MV-4-11 (cell line): ENCODE measurements around the gene SLC25A13.
"Not testable (repeated sequence)": the region's sequence is repeated elsewhere in the genome, so short reads cannot be mapped to it uniquely, and the experiment has no call there.

Experiments used
- DNase-seq: peaks from one replicate; lab custom pipeline; 2025; lab: John Stamatoyannopoulos, UW

SLC25A13 gene

GRCh38 chr7:96299496-96299895 is 22.4 kb downstream of the SLC25A13 start:
- DNase-seq: no peak

- no peak for DNase-seq
Measured at GRCh38 chr7:96297876-96298275, 24.0 kb downstream of the SLC25A13 start.

GRCh38 chr7:96297446-96297845 is 24.5 kb downstream of the SLC25A13 start:
- not testable (repeated sequence) for DNase-seq

- DNase-seq: not testable (repeated sequence)
Measured at GRCh38 chr7:96293911-96294310, 28.0 kb downstream of the SLC25A13 start.

GRCh38 chr7:96287559-96287958 is 34.3 kb downstream of the SLC25A13 start:
- DNase-seq: no peak

- peak; percentile 50 for DNase-seq
Measured at GRCh38 chr7:96287132-96287531, 34.8 kb downstream of the SLC25A13 start.

- peak; percentile 42 for DNase-seq
Measured at GRCh38 chr7:96285579-96285978, 36.3 kb downstream of the SLC25A13 start.

- no peak for DNase-seq
Measured at GRCh38 chr7:96284835-96285234, 37.1 kb downstream of the SLC25A13 start.

- DNase-seq: no peak
Measured at GRCh38 chr7:96284240-96284639, 37.7 kb downstream of the SLC25A13 start.

GRCh38 chr7:96282835-96283234 is 39.1 kb downstream of the SLC25A13 start:
- no peak for DNase-seq

- DNase-seq: no peak
Measured at GRCh38 chr7:96277921-96278320, 44.0 kb downstream of the SLC25A13 start.

- no peak for DNase-seq
Measured at GRCh38 chr7:96276019-96276418, 45.9 kb downstream of the SLC25A13 start.

- DNase-seq: no peak
Measured at GRCh38 chr7:96273716-96274115, 48.2 kb downstream of the SLC25A13 start.

- DNase-seq: no peak
Measured at GRCh38 chr7:96269246-96269994, 52.5 kb downstream of the SLC25A13 start.

- no peak for DNase-seq
Measured at GRCh38 chr7:96266580-96266979, 55.3 kb downstream of the SLC25A13 start.

GRCh38 chr7:96266015-96266414 is 55.9 kb downstream of the SLC25A13 start:
- DNase-seq: no peak

- no peak for DNase-seq
Measured at GRCh38 chr7:96253964-96254363, 67.9 kb downstream of the SLC25A13 start.

- DNase-seq: no peak
Measured at GRCh38 chr7:96253441-96253840, 68.5 kb downstream of the SLC25A13 start.

- peak; percentile 50 for DNase-seq
Measured at GRCh38 chr7:96250776-96251361, 71.0 kb downstream of the SLC25A13 start.

GRCh38 chr7:96248405-96248804 is 73.5 kb downstream of the SLC25A13 start:
- DNase-seq: no peak

GRCh38 chr7:96246919-96247318 is 75.0 kb downstream of the SLC25A13 start:
- no peak for DNase-seq

- no peak for DNase-seq
Measured at GRCh38 chr7:96244992-96245292, 77.0 kb downstream of the SLC25A13 start.

- no peak for DNase-seq
Measured at GRCh38 chr7:96244244-96244991, 77.5 kb downstream of the SLC25A13 start.
